Karpas-422 (cell line): Measurements from ENCODE around the gene ANKS3. TPM values are rescaled to one million over a fixed set of nuclear protein-coding genes. Genes with fewer than 3 reads are reported as not detected.

ENCODE experiments used
- DNase-seq: peaks from one replicate; pipeline ENCODE4 v3.0.0-alpha.2; 2015
- H2AFZ ChIP-seq: fragments of 200-600 bp; sonication (generic); 2 replicates; pipeline ENCODE4 v1.6.1; 2014; ENCODE audit warnings: antibody characterized with exemption, low read length, mixed read lengths
- H3K27ac ChIP-seq: fragments of 200-600 bp; sonication (generic); 2 replicates; pipeline ENCODE4 v1.5.1; 2014; ENCODE audit warnings: mild to moderate bottlenecking, low read length, moderate library complexity
- H3K27me3 ChIP-seq: fragments of 200-600 bp; sonication (generic); 2 replicates; pipeline ENCODE4 v1.6.1; 2014; ENCODE audit warnings: low read length, mixed read lengths
- H3K36me3 ChIP-seq: fragments of 200-600 bp; sonication (generic); 2 replicates; pipeline ENCODE4 v1.6.1; 2014; ENCODE audit warnings: low read length, mixed read lengths; ENCODE audit not compliant: insufficient read depth
- H3K4me1 ChIP-seq: fragments of 200-600 bp; sonication (generic); 2 replicates; pipeline ENCODE4 v1.6.1; 2014; ENCODE audit warnings: mild to moderate bottlenecking, low read length, mixed read lengths
- H3K4me2 ChIP-seq: fragments of 200-600 bp; sonication (generic); 2 replicates; pipeline ENCODE4 v1.6.1; 2014; ENCODE audit warnings: low read length, low read depth, mild to moderate bottlenecking; ENCODE audit not compliant: poor library complexity, severe bottlenecking
- H3K4me3 ChIP-seq: fragments of 200-600 bp; sonication (generic); 2 replicates; pipeline ENCODE4 v1.5.1; 2014; ENCODE audit warnings: mild to moderate bottlenecking, antibody characterized with exemption, low read length, mixed read lengths
- H3K79me2 ChIP-seq: fragments of 200-600 bp; sonication (generic); 2 replicates; pipeline ENCODE4 v1.6.1; 2014; ENCODE audit warnings: mild to moderate bottlenecking, low read length, mixed read lengths
- H3K9ac ChIP-seq: fragments of 200-600 bp; sonication (generic); 2 replicates; pipeline ENCODE4 v1.6.0; 2014; ENCODE audit warnings: low read length
- H3K9me2 ChIP-seq: fragments of 200-600 bp; sonication (generic), shearing (Covaris generic); replicated peaks from 2 replicates; pipeline ENCODE4 v1.6.0; 2014; ENCODE audit warnings: mild to moderate bottlenecking, low read length, moderate library complexity; ENCODE audit not compliant: insufficient read depth
- H3K9me3 ChIP-seq: fragments of 300-700, 200-600 bp; sonication (generic); 2 replicates; pipeline ENCODE4 v1.6.1; 2014; ENCODE audit warnings: low read length, mixed read lengths
- H4K20me1 ChIP-seq: fragments of 200-600 bp; sonication (generic); 2 replicates; pipeline ENCODE4 v1.6.1; 2014; ENCODE audit warnings: mild to moderate bottlenecking, antibody characterized with exemption, low read length, low read depth; ENCODE audit not compliant: insufficient read depth
- total RNA-seq: library from RNA; depleted of rRNA; stranded (reverse); fragments of >200 nt; shearing (Covaris generic); gene quantifications from 2 replicates; pipeline ENCODE4 v1.2.3, GENCODE V29; 2014; ENCODE audit warnings: low replicate concordance

Gene ANKS3
- total RNA-seq, 1 experiment from 2014 or later: 6.4 TPM

DNA sequence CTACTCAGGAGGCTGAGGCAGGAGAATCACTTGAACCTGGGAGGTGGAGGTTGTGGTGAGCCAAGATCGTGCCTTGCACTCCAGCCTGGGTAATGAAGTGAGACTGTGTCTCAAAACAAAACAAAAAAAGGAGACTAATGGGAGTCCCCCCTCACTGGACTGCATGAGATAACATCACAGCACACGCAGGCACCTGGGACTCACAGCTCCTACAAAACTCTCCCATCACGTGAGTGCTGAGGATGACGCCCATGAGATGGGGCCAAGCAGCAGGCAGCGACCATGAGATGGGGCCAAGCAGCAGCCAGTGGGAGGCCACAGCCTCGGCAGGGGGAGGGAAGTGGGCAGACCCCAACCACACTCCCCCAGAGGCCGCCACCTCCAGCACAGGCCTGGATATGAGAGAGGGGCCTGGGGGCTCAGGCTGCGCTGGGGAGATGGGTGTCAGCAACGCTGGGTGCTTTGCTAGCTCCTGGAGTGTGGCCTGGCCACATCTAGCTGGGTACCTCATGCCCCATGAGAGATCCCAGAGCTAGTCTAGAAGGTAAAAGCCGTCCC, 15.7 kb upstream of the ANKS3 start:
- DNase-seq: no peak
- Histone ChIP-seq H3K27ac (no peak overlapping the region), H3K4me2 (no peak overlapping the region), H4K20me1 (no peaks in the 10 kb centered on the region), H3K9ac (no peak overlapping the region), H2AFZ (no peak overlapping the region), H3K79me2 (no peaks in the 10 kb centered on the region), H3K36me3 (0 out of 2 replicates have a peak, but pooled peaks cover under 1% of the 10 kb centered on the region), H3K9me2 (no peaks in the 10 kb centered on the region), H3K4me3 (no peak overlapping the region), H3K9me3 (no peaks in the 10 kb centered on the region), H3K27me3 (no peaks in the 10 kb centered on the region), H3K4me1 (no peaks in the 10 kb centered on the region)

DNA sequence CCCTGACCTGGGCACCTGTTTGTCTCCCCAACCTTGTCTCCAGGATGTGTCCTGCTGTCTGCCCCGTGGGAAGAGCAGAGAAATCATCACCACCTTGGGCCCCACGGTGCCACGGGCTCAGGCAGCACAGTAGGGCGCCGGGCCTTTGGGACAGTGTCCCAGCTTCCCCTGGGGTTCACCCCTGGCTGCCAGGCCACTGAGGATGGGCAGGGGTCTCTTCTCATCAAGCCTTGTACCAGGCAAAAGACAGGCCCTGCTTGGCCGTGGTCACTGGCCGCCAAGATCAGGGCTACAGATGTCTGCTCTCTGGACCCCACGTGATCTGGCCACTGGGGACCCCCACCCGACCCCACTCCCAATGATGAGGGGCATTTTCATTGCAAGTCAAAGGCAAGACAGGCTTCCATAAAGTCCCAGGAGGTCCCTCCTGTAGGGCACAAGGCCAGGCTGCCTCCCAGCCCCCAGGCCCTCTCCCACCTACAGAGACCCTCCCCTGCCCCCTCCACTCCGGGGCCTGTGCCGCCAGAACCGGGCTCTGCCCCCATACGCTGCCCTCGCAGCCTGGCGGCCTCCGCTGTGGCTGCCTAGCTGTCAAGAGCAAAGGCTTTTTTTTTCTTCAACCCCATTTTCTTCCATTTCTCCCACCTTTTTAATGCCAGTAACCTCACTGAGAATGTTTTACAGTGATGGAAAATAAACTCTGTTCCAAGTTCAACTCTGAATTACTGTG, 14.8 kb upstream of the ANKS3 start:
- Histone ChIP-seq H4K20me1 (no peaks in the 10 kb centered on the region), H3K4me3 (no peak overlapping the region), H3K4me1 (no peaks in the 10 kb centered on the region), H3K79me2 (no peaks in the 10 kb centered on the region), H3K9ac (no peak overlapping the region), H3K27ac (no peak overlapping the region), H2AFZ (no peak overlapping the region), H3K4me2 (no peak overlapping the region), H3K9me3 (no peaks in the 10 kb centered on the region), H3K9me2 (no peaks in the 10 kb centered on the region), H3K36me3 (no peaks in the 10 kb centered on the region), H3K27me3 (no peaks in the 10 kb centered on the region)
- DNase-seq: no peak

DNA sequence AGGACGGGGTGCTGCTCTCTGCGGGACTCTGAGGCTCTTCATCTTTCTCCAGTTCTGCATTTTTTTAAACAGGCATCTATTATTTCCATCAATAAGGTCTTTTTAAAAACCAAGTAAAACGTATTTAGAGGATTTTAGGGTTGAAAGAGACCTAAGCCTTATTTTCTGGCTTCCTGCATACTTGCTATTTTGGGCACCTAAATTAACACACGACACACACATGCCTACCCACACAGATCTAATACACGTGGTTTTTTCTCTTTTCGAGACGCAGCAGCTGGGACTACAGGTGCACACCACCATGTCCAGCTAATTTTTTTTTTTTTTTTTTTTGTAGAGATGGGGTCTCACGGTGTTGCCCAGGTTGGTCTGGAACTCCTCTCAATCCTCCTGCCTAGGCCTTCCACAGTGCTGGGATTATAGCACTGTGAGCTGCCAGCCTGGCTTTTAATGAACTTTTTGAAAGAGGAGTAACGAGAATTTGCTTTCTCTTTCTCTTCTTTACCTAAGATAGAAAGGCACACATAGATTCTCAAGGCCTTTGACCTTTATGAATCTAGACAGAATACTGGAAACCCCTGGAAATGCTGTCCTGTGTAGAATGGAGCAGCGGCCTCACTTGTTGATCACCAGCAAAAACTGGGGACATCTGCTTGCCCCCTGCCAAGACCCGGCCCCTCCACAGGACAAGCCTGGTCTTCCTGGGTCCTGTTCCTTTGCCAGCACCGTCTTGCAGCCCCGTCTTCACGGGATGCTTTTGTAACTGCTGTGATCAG, 14.0 kb upstream of the ANKS3 start:
- Histone ChIP-seq H3K79me2 (no peaks in the 10 kb centered on the region), H3K4me1 (no peaks in the 10 kb centered on the region), H3K4me2 (no peak overlapping the region), H4K20me1 (no peaks in the 10 kb centered on the region), H3K27ac (no peak overlapping the region), H3K9me2 (no peaks in the 10 kb centered on the region), H3K36me3 (no peaks in the 10 kb centered on the region), H2AFZ (no peak overlapping the region), H3K9ac (no peak overlapping the region), H3K9me3 (no peaks in the 10 kb centered on the region), H3K4me3 (no peak overlapping the region), H3K27me3 (no peaks in the 10 kb centered on the region)
- DNase-seq: no peak

DNA sequence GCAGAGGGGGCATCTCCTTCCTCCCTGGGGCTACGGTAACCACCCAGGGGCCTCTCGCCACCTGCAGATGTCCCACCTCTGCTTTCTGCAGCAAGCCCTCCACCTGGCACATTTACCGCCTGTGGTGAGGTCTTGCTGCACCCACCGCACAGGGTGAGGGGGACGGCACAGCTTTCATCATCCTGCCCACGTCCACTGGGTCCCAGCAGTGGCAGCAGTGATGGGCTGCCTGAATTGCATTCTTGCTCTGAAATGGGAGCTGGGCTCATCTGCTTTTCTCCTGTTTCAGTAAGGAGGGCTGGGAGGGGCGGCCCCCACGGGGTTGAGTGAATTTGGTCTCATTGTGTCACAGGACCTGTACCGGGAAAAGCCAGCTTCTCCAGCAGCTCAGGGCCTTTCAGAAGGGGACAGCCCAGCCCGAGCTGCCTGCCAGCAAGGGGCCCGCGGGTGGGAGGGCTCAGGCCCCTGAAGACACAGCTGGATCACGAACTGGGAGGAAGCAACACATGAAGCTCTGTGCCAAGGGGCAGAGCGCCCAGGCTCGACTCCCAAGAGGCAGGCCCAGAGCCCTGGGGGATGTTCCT, 13.0 kb upstream of the ANKS3 start:
- no peak overlapping the region for H2AFZ ChIP-seq
- H3K4me1 ChIP-seq: no peaks in the 10 kb centered on the region
- H3K9ac ChIP-seq: no peak overlapping the region
- no peak for DNase-seq
- no peaks in the 10 kb centered on the region for H3K36me3 ChIP-seq
- no peaks in the 10 kb centered on the region for H3K79me2 ChIP-seq
- no peak overlapping the region for H3K4me2 ChIP-seq
- no peaks in the 10 kb centered on the region for H3K9me2 ChIP-seq
- H3K27me3 ChIP-seq: no peaks in the 10 kb centered on the region
- no peak overlapping the region for H3K27ac ChIP-seq
- no peak overlapping the region for H3K4me3 ChIP-seq
- H3K9me3 ChIP-seq: no peaks in the 10 kb centered on the region
- H4K20me1 ChIP-seq: no peaks in the 10 kb centered on the region

DNA sequence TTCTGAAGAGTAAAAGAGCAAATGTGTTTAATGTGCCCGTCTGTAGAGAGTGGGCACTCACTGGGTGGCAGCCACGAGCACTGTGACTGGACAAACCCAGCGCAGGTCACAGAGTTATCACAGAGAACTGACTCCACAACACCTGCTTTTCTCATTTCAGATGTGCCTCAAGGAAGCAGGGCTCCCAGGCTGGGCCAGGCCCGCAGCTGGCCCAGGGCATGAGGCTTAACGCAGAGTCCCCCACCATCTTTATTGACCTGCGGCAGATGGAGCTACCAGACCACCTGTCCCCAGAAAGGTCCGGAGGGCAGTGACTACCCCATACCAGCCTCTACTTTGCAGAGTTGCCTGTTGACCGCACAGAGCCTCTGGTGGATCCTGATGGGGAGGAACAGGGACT, 12.1 kb upstream of the ANKS3 start:
- Histone ChIP-seq H3K4me3 (no peak overlapping the region), H2AFZ (no peak overlapping the region), H3K4me2 (no peak overlapping the region), H3K9me2 (no peaks in the 10 kb centered on the region), H3K4me1 (no peaks in the 10 kb centered on the region), H3K79me2 (no peaks in the 10 kb centered on the region), H3K36me3 (no peaks in the 10 kb centered on the region), H4K20me1 (no peaks in the 10 kb centered on the region), H3K9me3 (no peaks in the 10 kb centered on the region), H3K9ac (no peak overlapping the region), H3K27ac (no peak overlapping the region), H3K27me3 (no peaks in the 10 kb centered on the region)
- no peak for DNase-seq

DNA sequence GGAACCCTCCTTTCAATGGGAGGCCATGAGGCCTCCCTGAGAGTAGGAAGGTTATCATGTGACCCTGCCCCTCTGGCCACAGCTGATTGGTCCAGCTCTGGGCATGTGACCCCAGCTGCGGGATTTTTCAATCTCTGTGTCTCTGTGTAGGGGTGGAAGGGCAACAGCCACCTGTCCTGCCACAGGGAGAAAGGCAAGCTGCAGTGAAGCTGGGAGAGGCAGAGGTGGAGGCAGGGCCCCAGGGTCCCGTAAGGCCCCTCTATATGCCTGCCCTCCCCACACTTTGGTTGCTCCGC, 11.2 kb upstream of the ANKS3 start:
- no peak overlapping the region for H3K4me3 ChIP-seq
- H3K36me3 ChIP-seq: no peaks in the 10 kb centered on the region
- no peak overlapping the region for H2AFZ ChIP-seq
- no peaks in the 10 kb centered on the region for H3K9me3 ChIP-seq
- no peak overlapping the region for H3K9ac ChIP-seq
- no peaks in the 10 kb centered on the region for H3K79me2 ChIP-seq
- H4K20me1 ChIP-seq: no peaks in the 10 kb centered on the region
- H3K4me1 ChIP-seq: no peaks in the 10 kb centered on the region
- no peaks in the 10 kb centered on the region for H3K27me3 ChIP-seq
- H3K27ac ChIP-seq: no peak overlapping the region
- peak; percentile 54 for DNase-seq
- no peak overlapping the region for H3K4me2 ChIP-seq
- no peaks in the 10 kb centered on the region for H3K9me2 ChIP-seq

DNA sequence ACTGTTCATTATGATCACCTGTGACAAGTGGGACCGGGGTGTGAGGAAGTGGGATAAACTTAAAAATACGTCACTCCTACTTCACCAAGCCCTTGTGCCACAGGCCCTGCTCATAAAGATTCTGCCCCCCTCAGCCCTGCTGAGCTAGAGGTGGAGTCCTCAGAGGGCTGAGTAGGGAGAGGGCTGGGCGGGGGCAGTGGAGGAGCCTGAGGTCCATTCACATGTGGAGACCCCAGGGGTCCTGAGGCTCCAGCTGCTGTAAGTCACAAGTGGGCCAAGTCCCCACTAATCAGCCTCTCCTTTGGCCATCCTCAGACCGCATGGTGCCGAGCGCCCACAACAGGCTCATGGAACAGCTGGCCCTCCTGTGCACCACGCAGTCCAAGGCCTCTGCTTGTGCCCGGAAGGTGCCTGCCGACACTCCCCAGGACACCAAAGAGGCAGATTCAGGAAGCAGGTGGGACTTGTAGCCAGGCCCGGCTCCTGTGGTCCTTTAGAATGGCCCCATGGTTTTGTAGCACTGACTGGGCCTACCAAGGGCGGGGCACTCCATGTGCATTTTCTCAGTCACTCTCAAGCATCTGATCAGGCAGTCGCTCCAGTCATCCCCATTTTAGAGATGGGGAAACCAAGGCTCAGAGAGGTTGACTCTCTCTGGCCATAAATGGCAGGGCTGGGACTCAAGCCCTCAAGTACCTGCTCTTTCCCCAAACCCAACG, 10.6 kb upstream of the ANKS3 start:
- no peak overlapping the region for H3K4me2 ChIP-seq
- no peaks in the 10 kb centered on the region for H3K79me2 ChIP-seq
- H3K36me3 ChIP-seq: no peaks in the 10 kb centered on the region
- no peak overlapping the region for H3K27ac ChIP-seq
- H4K20me1 ChIP-seq: no peaks in the 10 kb centered on the region
- H3K4me3 ChIP-seq: no peak overlapping the region
- no peak overlapping the region for H3K9ac ChIP-seq
- no peaks in the 10 kb centered on the region for H3K9me3 ChIP-seq
- H3K9me2 ChIP-seq: no peaks in the 10 kb centered on the region
- DNase-seq: no peak
- H3K27me3 ChIP-seq: no peaks in the 10 kb centered on the region
- no peaks in the 10 kb centered on the region for H3K4me1 ChIP-seq
- no peak overlapping the region for H2AFZ ChIP-seq
